Upper lobe of left lung (tissue), 6 donors: ENCODE data around the gene ZNF467. TPM values are rescaled to one million over a fixed set of nuclear protein-coding genes. Genes with fewer than 3 reads are reported as not detected.

Source experiments
- ATAC-seq, 2 donors: fragments of 200-7000 bp; cut with Tn5 transposase; one replicate each; pipeline ENCODE4 v1.9.1; 2022; ENCODE audit warnings: mild to moderate bottlenecking in 2 of 2, moderate library complexity in 2 of 2; ENCODE audit not compliant: low FRiP score in 2 of 2
- DNase-seq, 2 donors: peaks; one replicate each; pipeline ENCODE4 v3.0.0-alpha.2; 2019 to 2020
- H3K27ac ChIP-seq, 4 donors: fragments of 200-600 bp; sonication (generic); one replicate each; pipeline ENCODE4 v1.5.1; 2016 to 2019
- H3K27me3 ChIP-seq, 4 donors: fragments of 200-600 bp; sonication (generic); one replicate each; pipeline ENCODE4 v1.5.1; 2017 to 2019
- H3K36me3 ChIP-seq, 4 donors: fragments of 200-600 bp; sonication (generic); one replicate each; pipeline ENCODE4 v1.5.1; 2016 to 2019
- H3K4me1 ChIP-seq, 4 donors: fragments of 200-600 bp; sonication (generic); one replicate each; pipeline ENCODE4 v1.5.1; 2018 to 2019
- H3K4me3 ChIP-seq, 4 donors: fragments of 200-600 bp; sonication (generic); one replicate each; pipeline ENCODE4 v1.5.1; 2017 to 2019; ENCODE audit warnings: mild to moderate bottlenecking in 2 of 4, moderate library complexity in 1 of 4
- H3K9me3 ChIP-seq, 4 donors: fragments of 200-600 bp; sonication (generic); one replicate each; pipeline ENCODE4 v1.5.1; 2018 to 2019
- CTCF ChIP-seq, 6 experiments: fragments of 450-650 bp in 4 of 6; fragments of 200-600 bp in 2 of 6; sonication (generic) in 2 of 6; IDR thresholded peaks; one replicate each; pipeline ENCODE4 v1.5.1; 2016 to 2019; ENCODE audit warnings: antibody characterized with exemption in 6 of 6
- EP300 ChIP-seq, 4 donors: sonication (generic); formaldehyde crosslinking; IDR thresholded peaks; one replicate each; pipeline ENCODE4 v1.5.1; 2017; ENCODE audit warnings: antibody characterized with exemption in 4 of 4, control low read depth in 2 of 4
- POLR2A ChIP-seq, 4 donors: fragments of 450-650 bp; IDR thresholded peaks; one replicate each; pipeline ENCODE4 v1.5.1; 2016 to 2017; ENCODE audit warnings: antibody characterized with exemption in 4 of 4, mild to moderate bottlenecking in 2 of 4
- POLR2AphosphoS5 ChIP-seq, 2 donors: sonication (generic); formaldehyde crosslinking; IDR thresholded peaks; one replicate each; pipeline ENCODE4 v1.5.1; 2017; ENCODE audit warnings: antibody characterized with exemption in 2 of 2
- WGBS, 2 donors: methylation state at CpG; one replicate each; pipeline ENCODE4 v1.1.5; 2017 to 2018; 5-methylcytosine and 5-hydroxymethylcytosine counted together
- total RNA-seq, 6 donors: library from RNA; depleted of rRNA in 4 of 6; stranded (reverse); fragments of >200 nt in 4 of 6; gene quantifications; one replicate each; pipeline versions ENCODE4 v1.1.0 to v1.2.1, GENCODE V29; 2016 to 2021
- donor health status: DM: no; HTN: no; CAD: no; lungs with moderate emphysema.
- donor health status: DM: no; HTN: yes; CAD: no; lungs with severe emphysema.

The ZNF467 gene
- total RNA-seq, 6 donors from 2014 or later: 8.2 to 41.2 (median 17.4) TPM

DNA sequence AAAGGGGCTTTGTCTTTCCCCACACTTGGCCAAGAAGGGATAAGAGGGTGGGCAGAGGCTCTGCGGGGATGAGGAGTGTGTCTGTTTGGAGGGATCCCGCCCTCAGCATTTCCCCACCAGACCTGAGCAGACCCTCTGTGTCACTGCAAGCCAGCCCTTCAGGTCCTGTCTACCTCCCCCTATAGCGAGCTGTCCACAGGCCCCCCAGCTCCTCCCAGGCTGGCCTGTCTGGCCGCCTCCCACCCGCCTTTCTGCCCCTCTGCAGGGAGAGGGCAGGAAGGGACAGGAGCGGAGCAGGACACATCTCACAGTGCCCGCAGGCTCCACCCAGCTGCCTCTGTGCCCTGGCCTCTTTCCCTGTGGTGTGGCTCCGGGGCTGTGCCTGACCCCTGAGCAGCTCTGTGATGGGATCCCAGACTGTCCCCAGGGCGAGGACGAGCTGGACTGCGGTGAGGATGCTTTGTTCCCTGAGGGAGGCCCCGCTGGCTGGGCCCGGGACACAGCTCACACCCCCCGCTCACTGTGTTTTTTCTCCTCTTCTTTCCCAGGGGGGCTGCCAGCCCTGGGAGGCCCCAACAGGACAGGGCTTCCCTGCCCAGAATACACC is 17.5 kb upstream of the ZNF467 start:
- DNase-seq (peak in 1 of 2 donors; percentile 60), ATAC-seq (no peak)
- no peak overlapping the region for H3K27ac ChIP-seq
- H3K36me3 ChIP-seq: no peaks in the 10 kb centered on the region
- TF ChIP-seq POLR2A (IDR thresholded peaks at IDR 0.05) (no peak), CTCF (IDR thresholded peaks at IDR 0.05) (no peak), EP300 (IDR thresholded peaks at IDR 0.05) (no peak), POLR2AphosphoS5 (IDR thresholded peaks at IDR 0.05) (no peak)
- no peak overlapping the region for H3K4me3 ChIP-seq
- WGBS, 2 donors: 93 to 96% methylated on average over 7 to 14 of the region's 14 CpGs
- peaks cover 0 to 12% (median 2%) of the 10 kb centered on the region in 4 donors for H3K27me3 ChIP-seq
- H3K4me1 ChIP-seq: peaks cover 9 to 18% (median 14%) of the 10 kb centered on the region in 4 donors
- H3K9me3 ChIP-seq: no peaks in the 10 kb centered on the region

DNA sequence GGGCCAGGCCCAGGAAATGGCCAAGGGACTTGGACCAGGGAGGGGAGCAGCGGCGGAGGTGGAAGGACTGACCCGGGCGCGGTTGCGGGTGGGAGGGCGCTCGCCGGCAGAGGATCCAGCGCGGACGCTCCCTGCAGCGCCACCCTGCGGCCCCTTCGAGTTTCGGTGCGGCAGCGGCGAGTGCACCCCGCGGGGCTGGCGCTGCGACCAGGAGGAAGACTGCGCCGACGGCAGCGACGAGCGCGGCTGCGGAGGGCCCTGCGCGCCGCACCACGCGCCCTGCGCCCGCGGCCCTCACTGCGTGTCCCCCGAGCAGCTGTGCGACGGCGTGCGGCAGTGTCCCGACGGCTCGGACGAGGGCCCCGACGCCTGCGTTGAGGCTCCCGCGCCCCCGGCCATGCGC is 16.8 kb upstream of the ZNF467 start:
- Histone ChIP-seq H3K36me3 (no peaks in the 10 kb centered on the region), H3K27me3 (peaks cover 0 to 12% (median 2%) of the 10 kb centered on the region in 4 donors), H3K27ac (no peak overlapping the region), H3K4me3 (peak overlapping the region in 1 of 4 donors; percentile 5), H3K4me1 (peaks cover 9 to 18% (median 14%) of the 10 kb centered on the region in 4 donors), H3K9me3 (no peaks in the 10 kb centered on the region)
- ATAC-seq: peak in 1 of 2 donors; percentile 38
- 5 to 24% methylated on average over 13 to 48 of the region's 56 CpGs for WGBS, 2 donors
- DNase-seq: peak; percentile 64 to 92
- peak; percentile 51 to 90 (median 74) for TF ChIP-seq CTCF (IDR thresholded peaks at IDR 0.05)
- TF ChIP-seq EP300 (IDR thresholded peaks at IDR 0.05): no peak

DNA sequence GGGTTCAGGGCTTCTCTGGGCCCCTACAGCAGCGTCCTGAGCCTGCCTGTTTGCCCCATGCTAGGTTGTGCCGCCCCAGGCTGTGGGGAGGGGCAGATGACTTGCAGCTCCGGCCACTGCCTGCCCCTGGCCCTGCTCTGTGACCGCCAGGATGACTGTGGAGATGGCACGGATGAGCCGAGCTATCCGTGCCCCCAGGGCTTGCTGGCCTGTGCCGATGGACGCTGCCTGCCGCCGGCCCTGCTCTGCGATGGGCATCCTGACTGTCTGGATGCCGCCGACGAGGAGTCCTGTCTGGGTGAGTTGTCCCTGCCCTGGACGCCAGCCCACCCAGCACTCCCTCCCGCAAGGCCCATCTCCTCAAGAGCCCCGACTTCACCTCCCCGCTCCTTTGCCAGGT is 15.7 kb upstream of the ZNF467 start:
- H3K4me3 ChIP-seq: no peak overlapping the region
- peak in 1 of 2 donors; percentile 70 for DNase-seq
- H3K36me3 ChIP-seq: no peaks in the 10 kb centered on the region
- H3K27me3 ChIP-seq: peaks cover 0 to 12% (median 2%) of the 10 kb centered on the region in 4 donors
- no peak overlapping the region for H3K27ac ChIP-seq
- no peaks in the 10 kb centered on the region for H3K9me3 ChIP-seq
- ATAC-seq: no peak
- peaks cover 9 to 18% (median 14%) of the 10 kb centered on the region in 4 donors for H3K4me1 ChIP-seq
- TF ChIP-seq EP300 (IDR thresholded peaks at IDR 0.05): no peak
- no peak for TF ChIP-seq POLR2AphosphoS5 (IDR thresholded peaks at IDR 0.05)
- TF ChIP-seq POLR2A (IDR thresholded peaks at IDR 0.05): no peak
- no peak for TF ChIP-seq CTCF (IDR thresholded peaks at IDR 0.05)
- WGBS, 2 donors: 82 to 91% methylated on average over 2 to 18 of the region's 19 CpGs

- no peak for ATAC-seq
- no peak for TF ChIP-seq EP300 (IDR thresholded peaks at IDR 0.05)
- TF ChIP-seq POLR2AphosphoS5 (IDR thresholded peaks at IDR 0.05): no peak
- no peak for TF ChIP-seq CTCF (IDR thresholded peaks at IDR 0.05)
- TF ChIP-seq POLR2A (IDR thresholded peaks at IDR 0.05): no peak
- no peak for DNase-seq
- WGBS, 2 donors: 73 to 74% methylated on average over 4 to 11 of the region's 11 CpGs
- Histone ChIP-seq H3K36me3 (no peaks in the 10 kb centered on the region), H3K4me1 (peaks cover 9 to 23% (median 14%) of the 10 kb centered on the region in 4 donors), H3K27me3 (peaks cover 0 to 12% (median 2%) of the 10 kb centered on the region in 4 donors), H3K9me3 (no peaks in the 10 kb centered on the region), H3K4me3 (no peak overlapping the region), H3K27ac (no peak overlapping the region)
Measured at GRCh38 chr7:149788300-149788851, 15.0 kb upstream of the ZNF467 start.
